SIG-M5 treated with dmso at 0.1 percent for 504 hours (cell line): Measurements from ENCODE around the gene PRDX3.
"Not testable (repeated sequence)": the region's sequence is repeated elsewhere in the genome, so short reads cannot be mapped to it uniquely, and the experiment has no call there.

Source experiments
- DNase-seq: peaks from one replicate; lab custom pipeline; 2025; ENCODE audit not compliant: unreplicated experiment; lab: John Stamatoyannopoulos, UW

Gene PRDX3

GRCh38 chr10:119165171-119166117 is 13.2 kb downstream of the PRDX3 start, which contains the start of gene SFXN4:
Gene SFXN4, minus strand, starts transcription at chr10:119165714. Its CDS starts 67 bp downstream, at chr10:119165647.
- peak; percentile 72 for DNase-seq

GRCh38 chr10:119162452-119163092 is 16.0 kb downstream of the PRDX3 start:
- DNase-seq: peak; percentile 27

GRCh38 chr10:119161680-119162451 is 16.7 kb downstream of the PRDX3 start:
- no peak for DNase-seq

- DNase-seq: no peak
Measured at GRCh38 chr10:119159332-119159731, 19.3 kb downstream of the PRDX3 start.

GRCh38 chr10:119153661-119154060 is 25.0 kb downstream of the PRDX3 start:
- no peak for DNase-seq

GRCh38 chr10:119153041-119153440 is 25.6 kb downstream of the PRDX3 start:
- DNase-seq: no peak

GRCh38 chr10:119151601-119152000 is 27.0 kb downstream of the PRDX3 start:
- DNase-seq: not testable (repeated sequence)

GRCh38 chr10:119149729-119150128 is 28.9 kb downstream of the PRDX3 start:
- DNase-seq: no peak

- no peak for DNase-seq
Measured at GRCh38 chr10:119149157-119149556, 29.5 kb downstream of the PRDX3 start.

GRCh38 chr10:119143657-119144056 is 35.0 kb downstream of the PRDX3 start:
- DNase-seq: no peak

- DNase-seq: no peak
Measured at GRCh38 chr10:119140603-119141245, 37.9 kb downstream of the PRDX3 start.

GRCh38 chr10:119139464-119140067 is 39.0 kb downstream of the PRDX3 start:
- DNase-seq: no peak

- DNase-seq: peak; percentile 52
Measured at GRCh38 chr10:119138346-119139306, 40.0 kb downstream of the PRDX3 start.

- DNase-seq: not testable (repeated sequence)
Measured at GRCh38 chr10:119137878-119138277, 40.7 kb downstream of the PRDX3 start.

- peak; percentile 16 for DNase-seq
Measured at GRCh38 chr10:119136084-119136483, 42.5 kb downstream of the PRDX3 start.

GRCh38 chr10:119135513-119135881 is 43.1 kb downstream of the PRDX3 start:
- DNase-seq: peak; percentile 96

GRCh38 chr10:119133949-119134348 is 44.7 kb downstream of the PRDX3 start:
- peak; percentile 65 for DNase-seq

GRCh38 chr10:119132521-119133345 is 45.9 kb downstream of the PRDX3 start:
- no peak for DNase-seq
